RCC 7860 (cell line): ENCODE data around the gene TMEM132E.

ENCODE experiments used
- DNase-seq: peaks from one replicate; pipeline ENCODE4 v3.0.0-alpha.2; 2015; ENCODE audit warnings: low spot score
- FAIRE-seq: peaks from 2 replicates; lab custom pipeline; 2012; peaks lifted over from hg19 to GRCh38; lab: Jason Lieb, UNC

Gene TMEM132E

DNA sequence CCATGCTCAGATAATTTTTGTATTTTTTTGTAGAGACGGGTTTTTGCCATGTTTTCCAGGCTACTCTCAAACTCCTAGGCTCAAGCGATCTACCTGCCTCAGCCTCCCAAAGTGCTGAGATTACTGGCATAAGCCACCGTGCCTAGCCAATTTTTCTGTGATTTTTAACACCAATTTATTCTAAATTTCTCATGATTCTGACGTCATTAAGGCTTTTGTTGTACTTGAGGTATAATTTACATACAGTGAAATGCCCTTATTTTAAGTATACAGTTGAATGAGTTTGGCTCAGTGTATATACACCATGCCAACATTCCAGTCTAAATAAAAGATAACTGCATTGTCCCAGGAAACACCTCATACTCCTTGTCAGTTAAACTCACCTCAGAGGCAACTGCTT, 77.4 kb downstream of the TMEM132E start:
- no peak for FAIRE-seq

DNA sequence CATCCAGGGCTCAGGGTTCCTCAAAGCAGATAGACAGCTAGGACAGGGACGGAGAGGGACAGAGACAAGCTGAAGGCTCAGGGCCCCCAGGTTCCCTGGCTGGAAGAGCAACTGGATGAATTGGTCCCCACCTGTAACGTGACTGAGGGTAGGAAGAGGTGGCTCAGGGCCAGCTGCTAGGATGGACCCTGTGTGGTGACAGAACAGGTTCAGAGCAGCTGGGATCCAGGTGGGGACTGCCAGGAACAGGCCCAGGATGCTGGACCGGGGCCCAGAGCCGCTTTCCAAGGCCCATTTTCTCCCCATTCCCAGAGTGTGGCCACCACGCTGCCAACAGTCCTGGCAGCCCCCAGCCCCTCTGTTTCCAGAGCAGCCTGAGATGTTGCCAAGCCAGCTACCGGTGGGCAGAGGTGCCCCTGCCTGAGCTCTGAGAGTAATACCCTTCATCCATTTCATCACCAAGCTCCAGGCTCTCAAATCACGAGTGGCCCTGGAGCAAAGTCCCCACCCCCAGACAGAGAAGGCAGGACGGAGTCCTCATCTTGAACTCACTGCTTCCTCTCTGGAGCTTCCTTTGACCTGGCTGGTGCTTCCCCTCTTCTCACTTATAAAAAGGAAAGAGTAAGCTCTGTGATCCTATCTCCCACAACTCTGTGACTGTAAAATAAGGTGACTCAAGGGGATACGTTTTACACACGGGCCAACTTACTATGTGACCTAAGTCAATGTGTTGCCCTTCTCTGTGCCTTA, 79.6 kb downstream of the TMEM132E start:
- no peak for DNase-seq

More for the DNA sequence above, 77.4 kb downstream of the TMEM132E start:
- no peak for DNase-seq

DNA sequence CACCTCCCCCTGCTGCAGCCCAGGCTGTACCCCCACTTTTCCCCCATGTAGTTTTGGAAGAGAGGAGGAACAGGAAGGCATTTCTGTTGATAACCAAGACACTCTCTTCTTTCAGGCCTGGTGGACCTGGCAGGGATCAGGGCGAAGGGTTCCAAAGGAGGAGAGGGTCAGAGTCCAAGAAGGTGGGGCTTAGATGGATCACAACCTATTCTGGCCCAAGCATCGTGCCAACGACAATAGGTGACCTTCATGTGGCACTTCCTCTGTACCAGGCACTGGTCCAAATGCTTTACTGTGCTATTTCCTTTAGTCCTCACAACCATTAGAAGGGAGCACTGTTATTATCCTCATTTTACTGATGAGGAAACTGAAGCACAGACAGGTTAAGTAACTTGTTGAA, 84.3 kb downstream of the TMEM132E start:
- DNase-seq (no peak), FAIRE-seq (no peak)

More for the DNA sequence above, 79.6 kb downstream of the TMEM132E start:
- no peak for FAIRE-seq

DNA sequence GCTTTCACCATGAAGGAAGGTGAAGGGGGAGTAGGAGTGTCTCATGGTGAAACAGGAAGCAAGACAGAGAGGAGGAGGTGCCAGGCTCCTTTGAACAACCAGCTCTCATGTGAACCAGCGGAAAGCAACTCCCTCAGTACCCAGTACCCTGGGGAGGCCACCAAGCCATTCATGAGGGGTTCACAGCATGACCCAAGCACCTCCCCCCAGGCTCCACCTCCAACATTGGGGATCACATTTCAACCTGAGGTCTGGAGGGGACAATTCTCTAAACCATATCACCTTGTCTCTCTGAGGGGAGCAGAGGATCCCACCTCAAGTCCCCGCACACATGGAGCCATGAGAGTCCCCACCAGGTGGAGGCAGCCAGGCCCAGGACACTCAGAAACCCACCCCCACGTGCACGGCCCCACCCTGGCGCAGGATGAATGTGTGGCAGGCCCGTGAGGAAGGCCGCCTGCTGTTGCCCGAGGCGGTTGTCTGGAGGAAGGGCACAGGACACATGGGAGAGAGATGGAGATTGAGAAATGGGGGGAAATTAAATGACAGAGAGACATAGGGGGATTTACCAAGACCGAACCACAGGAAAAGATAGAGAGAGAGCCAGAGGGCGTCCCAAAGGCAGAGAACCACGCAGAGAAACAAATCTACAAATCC, 85.9 kb downstream of the TMEM132E start:
- FAIRE-seq (no peak), DNase-seq (no peak)

DNA sequence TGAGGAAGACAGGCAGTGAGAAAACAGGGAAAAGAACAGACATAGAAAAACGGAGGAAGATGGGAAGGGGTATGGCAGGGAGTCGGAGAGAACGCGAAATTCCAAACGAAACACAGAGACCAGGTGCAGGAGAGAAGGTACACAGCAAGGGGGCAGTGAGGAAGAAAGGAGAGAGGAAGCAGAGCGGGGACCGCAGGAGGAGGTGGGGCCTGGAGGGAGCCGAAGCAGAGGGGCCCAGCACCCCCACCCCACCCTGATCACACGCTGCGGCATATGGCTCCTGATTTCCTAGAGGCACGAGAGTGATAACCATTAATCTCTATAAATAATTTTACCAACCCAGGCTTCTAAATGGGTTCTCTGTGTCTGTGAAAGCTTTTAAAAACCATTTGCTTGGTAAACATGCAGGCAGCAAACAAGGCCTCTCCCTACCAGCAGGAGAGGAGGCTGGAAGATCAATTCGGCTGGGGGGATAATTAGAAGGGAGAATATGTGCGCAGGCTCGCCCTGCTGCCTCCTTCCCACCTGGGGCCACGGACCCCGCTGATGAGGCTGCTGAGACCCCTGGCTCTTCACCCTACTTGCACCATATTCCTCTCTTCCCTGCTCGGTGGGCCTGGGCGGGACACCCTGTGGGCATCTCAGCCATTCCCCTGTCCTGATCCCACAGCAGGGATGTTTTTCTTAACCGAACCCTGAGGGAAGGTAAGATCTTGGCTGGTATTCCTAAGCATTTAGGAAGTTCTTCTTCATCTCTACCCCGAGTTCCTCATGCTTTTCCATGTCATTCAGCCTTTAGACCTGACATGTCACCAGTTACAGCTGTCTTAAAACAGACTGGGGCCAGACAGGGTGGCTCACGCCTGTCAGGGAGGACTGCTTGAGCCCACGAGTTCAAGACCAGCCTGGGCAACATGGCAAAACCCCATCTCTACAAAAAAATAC, 86.7 kb downstream of the TMEM132E start:
- FAIRE-seq (no peak), DNase-seq (no peak)

DNA sequence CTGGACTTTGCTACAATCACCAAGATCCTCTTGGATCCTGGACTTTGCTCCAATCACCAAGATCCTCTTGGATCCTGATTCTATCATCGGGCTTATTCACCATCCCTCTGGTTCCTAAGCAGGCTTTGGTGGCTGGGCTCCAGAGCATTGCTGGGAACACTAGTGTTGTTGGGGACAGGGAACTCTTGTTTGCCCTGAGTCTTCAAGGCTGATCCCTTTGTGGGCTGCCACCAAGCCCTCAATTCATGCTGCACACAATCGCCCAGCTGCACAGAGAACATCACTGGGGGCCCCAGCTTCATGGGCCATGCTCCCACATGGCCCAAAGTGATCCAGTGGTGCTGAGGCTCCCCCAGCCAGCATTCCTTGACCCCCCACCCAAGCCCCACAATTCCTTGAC, 88.3 kb downstream of the TMEM132E start:
- no peak for FAIRE-seq
- DNase-seq = no peak

DNA sequence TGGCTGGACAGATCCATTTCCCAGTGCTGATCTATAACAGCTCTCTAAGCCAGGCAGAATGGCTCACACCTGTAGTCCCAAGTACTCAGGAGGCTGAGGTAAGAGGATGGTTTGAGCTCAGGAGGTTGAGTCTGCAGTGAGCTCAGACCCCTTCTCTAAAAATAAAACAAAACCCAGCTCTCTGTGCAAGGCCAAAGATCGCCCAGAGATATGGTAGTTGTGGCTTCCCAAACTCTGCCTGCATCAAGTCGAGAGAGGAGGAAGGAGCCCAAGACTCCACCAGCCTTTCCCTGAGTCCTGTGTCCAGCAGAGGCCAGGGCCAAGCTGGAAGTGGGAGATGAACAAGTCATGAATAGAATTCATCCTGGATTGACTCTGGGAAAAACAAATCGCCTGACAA, 88.8 kb downstream of the TMEM132E start:
- FAIRE-seq = no peak
- no peak for DNase-seq

DNA sequence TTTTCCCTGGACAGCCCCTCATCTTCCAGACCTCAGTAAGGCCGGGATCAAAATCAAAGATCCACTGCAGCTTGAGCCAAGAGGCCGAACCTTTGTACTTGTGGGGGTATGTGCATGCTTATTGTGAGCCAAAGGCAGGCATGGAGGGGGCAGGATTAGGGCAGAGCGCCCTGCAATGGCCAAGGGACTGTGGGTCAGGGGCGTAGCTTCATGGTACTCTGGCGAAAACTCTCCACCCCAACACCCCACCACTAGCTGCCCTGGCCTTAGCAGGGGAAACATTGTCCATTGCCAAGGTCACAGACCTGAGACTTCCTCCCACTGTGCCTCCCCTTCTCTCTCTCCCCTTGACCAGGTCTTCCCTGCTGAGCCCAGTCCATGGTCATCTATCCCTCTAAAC, 90.1 kb downstream of the TMEM132E start:
- DNase-seq (no peak), FAIRE-seq (no peak)

DNA sequence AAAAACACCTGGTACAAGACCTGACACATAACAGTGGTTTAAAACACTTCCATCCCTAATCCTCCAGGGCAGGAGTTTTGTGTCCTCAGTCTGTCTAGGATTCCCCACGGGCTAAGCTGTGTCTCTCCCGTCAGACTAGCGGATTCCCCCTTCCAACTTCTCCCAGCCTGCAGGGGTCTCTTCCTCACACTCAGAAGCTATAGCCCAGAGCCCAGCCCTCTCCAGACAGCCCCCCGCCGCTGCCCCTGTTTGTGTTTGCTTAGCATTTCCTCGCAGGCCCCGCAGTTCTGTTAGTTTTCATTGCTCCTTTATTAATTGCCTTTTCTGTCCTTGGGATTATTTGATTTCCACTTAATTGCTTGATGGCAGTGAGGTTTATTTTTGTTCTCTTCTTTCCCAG, 91.2 kb downstream of the TMEM132E start:
- DNase-seq = no peak
- FAIRE-seq = no peak

DNA sequence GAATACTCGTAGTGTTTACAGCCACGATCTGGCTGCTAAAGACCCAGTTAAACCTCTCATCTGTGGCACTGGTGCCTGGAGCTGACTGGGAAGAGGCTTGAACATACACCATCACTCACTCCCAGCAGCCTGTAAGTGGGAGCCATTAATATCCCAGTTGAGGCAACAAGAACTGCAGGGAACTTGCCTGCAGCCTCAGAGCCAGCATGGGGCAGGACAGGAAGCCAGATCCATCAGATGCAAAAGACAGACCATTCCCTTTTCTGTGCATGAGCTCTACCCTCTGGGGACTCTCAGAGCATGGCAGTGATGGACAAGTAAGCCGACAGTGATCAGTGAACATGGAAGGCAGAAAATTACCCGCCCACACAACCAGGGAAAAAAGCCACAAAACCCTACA, 91.8 kb downstream of the TMEM132E start:
- DNase-seq = no peak
- FAIRE-seq = no peak

DNA sequence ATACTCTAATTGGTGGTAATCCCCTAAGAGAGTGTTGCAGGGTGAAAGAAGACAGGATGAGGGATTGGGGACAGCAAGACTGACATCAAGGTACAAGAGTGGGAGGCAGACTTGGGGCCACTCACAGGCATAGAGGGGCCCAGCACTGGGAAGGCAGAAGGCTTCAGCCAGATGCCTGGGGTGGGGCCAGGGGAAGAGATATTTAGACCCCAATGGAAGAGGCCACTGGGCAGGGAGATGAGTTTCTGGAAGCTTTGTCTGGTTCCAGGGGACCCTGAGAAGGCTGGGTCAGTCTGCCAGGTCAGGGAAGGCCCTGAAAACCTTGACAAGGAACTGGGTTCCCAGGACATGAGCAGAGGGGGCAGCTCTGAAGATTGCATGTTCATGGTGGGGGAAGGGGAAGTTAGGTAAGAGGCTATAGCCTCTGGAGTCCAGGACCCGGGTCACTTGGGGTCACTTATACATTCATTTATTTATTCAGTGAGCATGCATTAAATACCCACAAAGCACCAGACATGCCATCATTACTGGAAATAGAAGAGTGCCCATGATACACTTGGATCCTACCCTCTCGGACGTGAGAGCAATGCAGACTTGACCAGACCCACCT, 92.9 kb downstream of the TMEM132E start:
- no peak for DNase-seq
- no peak for FAIRE-seq

DNA sequence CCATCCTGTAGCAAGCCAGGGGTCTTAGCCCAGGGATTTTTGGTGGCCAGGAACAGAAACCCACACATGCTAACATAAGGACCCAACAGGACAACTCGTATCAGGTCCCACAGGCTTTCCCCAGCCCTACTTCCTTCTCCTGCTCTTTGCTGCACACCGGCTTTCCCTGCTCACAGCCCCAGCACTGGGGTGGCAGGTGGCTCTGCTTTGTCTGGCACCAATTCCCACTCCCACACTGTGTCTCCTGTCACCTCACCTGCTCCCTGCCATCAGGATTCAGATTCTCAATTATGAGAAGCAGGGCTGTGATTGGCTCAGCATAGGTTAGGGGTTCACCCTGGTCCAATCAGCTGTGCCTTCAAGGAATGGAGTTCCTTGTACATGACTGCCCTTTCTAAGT, 94.1 kb downstream of the TMEM132E start:
- FAIRE-seq (no peak), DNase-seq (no peak)

DNA sequence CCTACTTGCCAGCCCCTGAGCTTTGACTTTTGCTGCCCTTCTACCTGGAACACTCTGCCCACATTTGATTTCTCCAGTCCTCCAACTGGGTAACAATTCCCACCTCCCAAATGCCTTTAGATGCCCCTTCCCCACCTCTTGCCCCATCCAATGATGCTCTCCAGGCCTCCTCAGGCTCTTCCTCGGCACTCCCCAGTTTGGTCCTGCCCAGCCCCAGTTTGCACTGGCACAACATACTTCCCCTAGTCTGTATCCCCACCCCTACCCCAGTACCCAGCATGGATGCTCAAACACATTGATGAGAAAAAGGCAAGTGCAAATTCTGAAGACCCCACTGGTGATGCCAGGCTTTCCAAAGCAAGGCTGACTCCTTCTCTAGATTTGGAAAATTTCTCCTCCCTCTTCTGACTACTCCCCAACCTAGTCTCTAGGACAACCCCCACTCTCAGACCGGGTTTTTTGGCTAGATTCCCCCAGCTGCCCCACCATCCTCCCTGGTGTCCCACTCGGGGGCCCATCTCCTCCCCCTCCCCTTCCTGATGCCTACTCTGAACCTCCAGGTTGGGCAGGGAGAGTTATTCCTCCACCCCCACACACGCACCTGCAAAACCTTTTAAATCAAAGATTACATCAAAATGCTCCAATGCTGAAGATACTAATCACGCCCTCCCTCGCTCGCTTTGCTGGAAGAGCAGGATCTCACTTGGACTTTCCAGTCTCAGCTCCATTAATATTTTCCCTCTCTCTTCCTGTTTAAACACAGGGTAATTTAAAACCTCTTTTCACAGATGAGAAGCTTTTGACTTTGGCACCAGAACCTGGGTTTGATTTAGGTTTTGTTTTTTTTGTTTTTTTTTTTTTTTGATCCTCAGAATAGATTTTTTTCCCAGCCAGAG, 94.9 kb downstream of the TMEM132E start:
- DNase-seq = no peak
- FAIRE-seq = no peak

DNA sequence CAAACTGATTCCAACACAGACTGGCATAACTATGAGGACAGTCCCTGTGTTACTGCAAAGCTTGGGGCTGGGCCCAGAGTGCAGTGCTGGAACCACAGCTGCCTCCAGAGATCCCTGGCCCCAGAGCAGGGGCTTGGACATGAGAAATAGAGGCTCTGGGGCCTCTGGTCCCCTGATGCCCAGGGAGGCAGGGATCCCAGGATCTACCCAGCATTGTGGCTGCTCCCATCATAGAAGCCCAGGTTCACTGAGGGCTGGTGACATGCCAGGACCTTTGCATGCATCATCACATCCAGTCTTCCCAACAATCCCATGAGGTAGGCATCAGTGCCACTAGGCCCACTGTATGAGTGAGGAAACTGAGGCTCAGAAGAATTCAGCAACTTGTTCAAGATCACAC, 95.8 kb downstream of the TMEM132E start:
- no peak for FAIRE-seq

DNA sequence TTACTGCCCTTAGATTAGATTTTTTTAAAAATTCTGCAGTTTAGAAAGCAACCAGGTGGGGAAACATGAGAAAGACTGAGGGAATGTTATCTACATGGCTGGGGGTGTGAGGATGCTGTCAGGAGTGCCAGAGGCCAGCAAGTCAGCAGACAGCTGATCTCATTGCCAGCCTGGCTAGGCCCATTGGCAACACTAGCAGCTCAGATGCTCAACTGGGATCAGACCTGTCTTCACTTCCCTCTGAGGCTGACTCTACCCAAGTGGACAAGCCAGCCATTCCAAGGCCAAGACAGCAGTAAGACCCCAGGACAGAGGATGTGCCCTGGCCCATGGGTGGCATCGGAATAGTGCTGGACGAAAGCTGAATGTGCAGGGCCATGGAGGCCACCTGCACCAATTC, 96.2 kb downstream of the TMEM132E start:
- no peak for DNase-seq
- FAIRE-seq = no peak

More for the DNA sequence above, 95.8 kb downstream of the TMEM132E start:
- no peak for DNase-seq

DNA sequence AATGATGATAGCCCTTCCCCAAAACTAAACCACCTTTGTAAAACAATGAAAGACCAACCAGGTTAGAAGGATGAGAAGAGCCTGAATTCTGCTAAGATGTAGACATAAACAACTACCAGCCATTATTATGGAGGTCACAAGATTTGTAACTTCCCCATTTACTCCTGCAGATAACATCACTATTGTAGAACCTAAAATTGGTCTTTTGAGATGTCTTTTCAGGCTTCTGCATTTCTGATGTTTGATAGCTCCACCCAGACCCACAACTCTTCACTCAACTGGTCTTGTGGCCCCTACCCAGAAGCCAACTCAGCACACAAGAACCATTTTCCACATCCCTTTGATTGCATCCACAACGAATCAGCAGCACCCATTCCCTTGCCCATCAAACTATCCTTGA, 100.8 kb downstream of the TMEM132E start:
- DNase-seq (no peak), FAIRE-seq (no peak)

DNA sequence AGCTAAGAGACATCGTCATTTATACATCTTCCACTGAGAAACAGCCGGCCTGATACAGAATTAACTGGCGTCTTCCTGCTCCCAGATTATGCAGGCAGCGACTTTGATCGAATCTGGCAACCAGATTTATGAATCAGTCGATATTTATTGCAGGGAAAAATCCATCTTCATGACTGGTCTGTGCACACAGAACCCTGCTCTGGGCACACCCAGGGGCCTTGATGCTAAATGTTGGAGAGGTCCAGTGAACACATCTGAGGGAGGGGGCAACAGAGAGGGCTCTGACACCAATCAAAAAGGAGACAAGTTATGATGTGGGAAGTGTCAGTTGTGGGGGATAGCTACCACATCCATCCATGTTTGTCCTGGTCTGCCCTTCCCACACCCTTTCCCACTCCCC, 102.9 kb downstream of the TMEM132E start:
- FAIRE-seq (no peak), DNase-seq (no peak)

DNA sequence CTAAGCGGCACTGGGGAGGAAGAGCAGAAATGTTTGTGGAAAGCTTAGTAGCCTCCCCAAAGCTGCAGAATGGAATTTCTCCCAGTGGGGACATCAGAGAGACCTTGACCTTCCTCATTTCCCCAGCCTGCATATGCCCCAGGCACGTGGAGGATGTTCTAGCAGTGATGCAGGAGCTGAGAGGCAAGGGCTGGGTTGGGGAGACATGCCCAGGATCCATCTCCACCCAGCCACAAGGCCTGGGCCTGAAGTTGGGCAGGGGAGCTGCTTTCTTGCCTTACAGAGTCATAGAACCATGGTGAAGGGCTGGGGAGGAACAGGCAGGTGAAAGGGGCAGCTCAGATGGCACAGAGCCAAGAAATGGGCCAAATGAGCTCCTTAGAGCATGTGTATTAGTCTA, 104.0 kb downstream of the TMEM132E start:
- DNase-seq (no peak), FAIRE-seq (no peak)
